Amniotic stem cell (primary cell): Measurements from ENCODE around the gene OBSCN.

Experiments
- DNase-seq: peaks from one replicate; lab custom pipeline; 2025; lab: John Stamatoyannopoulos, UW

Gene OBSCN

GRCh38 chr1:228405979-228406228 lies 198.1 kb downstream of the OBSCN start:
- no peak for DNase-seq

- no peak for DNase-seq
Observed at GRCh38 chr1:228407106-228408040, 199.5 kb downstream of the OBSCN start.

- no peak for DNase-seq
Observed at GRCh38 chr1:228408041-228408868, 200.4 kb downstream of the OBSCN start.

- DNase-seq, result no peak
Observed at GRCh38 chr1:228408869-228409805, 201.3 kb downstream of the OBSCN start.

DNA sequence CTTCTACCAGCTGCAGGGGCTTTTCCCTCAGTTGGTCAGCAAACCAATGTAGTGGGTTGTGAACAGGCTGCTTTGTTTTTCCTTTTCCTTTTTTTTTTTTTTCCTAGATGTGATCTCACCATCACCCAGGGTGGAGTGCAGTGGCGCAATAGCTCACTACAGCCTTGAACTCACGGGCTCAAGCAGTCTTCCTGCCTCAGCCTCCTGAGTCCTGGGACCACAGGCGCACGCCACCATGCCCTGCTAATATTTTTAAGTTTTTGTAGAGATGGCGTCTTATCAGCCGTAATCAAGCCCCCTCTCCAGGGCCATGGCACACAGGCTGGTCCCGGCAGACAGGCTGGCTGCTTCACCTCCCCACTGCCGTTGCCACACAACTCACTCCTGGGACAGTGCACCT lies 202.2 kb downstream of the OBSCN start:
- DNase-seq, result no peak

DNA sequence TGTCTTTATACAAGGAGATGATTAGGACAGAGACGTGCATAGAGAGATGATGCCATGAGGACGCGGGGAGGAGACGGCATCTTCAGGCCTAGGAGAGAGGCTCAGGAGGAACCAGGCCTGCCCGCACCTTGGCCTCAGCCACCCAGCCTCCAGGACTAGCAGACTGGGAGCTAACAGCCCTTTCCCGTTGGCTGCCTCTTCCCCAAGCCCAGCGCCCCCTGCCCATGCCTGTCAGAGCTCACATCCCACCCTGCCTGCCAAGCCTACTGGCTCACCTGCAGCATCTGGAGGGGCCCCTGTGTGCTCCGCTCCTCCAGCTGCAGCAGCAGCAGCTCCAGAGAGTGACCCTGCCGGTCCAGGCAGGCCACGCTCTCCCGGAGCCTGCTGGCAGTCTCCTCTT lies 202.8 kb downstream of the OBSCN start:
- no peak for DNase-seq

DNA sequence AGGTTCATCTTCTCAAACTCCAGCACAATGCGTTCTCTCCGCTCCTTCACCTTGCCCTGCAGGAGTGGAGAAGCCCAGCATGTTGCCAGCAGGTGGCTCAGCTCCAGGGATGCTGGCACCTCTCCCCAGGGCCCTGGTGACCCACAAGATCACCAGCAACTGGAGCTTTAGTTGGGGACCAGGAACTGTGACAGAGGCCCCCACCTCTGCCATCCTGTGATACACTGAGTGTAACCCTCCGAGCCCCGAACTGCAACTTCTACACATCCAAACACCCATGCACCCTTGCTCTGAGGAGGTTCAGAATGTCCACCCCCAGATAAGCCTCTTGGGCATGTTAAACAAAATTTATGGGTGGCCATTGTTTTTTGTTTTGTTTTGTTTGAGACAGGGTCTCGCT lies 203.3 kb downstream of the OBSCN start:
- DNase-seq, result no peak

DNA sequence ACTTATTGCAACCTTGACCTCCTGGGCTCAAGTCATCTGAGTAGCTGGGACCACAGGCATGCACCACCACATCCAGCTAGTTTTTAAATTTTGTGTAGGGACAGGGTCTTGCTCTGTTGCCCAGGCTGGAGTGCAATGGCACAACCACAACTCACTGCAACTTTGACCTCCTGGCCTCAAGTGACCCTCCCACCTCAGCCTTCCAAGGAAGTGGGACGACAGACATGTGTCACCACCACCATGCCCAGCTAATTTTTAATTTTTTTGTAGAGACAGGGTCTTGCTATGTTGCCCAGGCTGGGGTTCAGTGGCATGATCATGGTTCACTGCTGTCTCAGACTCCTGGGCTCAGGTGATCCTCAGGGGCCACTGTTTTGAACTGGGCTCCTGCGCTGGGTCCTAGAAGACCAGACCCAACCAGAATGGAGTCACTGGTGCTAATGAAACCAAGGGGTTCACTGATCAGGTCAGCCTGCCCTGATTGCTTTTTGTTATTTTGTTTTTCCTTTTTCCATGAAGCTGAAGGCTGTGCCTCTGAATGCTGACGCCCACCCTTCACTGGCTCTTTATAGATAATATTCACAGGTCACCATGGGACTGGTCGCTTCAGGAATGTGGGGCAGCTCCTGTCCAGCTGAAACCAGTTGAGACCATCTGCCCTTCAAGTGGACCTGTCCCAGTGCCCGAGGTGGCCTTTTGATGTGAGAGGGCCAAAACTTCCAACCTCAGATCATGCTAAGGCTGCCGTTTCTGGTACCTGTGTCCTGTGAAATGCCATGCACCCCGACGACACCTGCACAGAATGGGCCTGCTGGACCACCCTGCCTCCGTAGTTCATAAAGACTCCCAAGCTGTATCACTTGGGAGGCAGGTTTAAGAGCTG lies 203.9 kb downstream of the OBSCN start:
- DNase-seq, result no peak

GRCh38 chr1:228413241-228414010 lies 205.6 kb downstream of the OBSCN start:
- DNase-seq, result no peak

DNA sequence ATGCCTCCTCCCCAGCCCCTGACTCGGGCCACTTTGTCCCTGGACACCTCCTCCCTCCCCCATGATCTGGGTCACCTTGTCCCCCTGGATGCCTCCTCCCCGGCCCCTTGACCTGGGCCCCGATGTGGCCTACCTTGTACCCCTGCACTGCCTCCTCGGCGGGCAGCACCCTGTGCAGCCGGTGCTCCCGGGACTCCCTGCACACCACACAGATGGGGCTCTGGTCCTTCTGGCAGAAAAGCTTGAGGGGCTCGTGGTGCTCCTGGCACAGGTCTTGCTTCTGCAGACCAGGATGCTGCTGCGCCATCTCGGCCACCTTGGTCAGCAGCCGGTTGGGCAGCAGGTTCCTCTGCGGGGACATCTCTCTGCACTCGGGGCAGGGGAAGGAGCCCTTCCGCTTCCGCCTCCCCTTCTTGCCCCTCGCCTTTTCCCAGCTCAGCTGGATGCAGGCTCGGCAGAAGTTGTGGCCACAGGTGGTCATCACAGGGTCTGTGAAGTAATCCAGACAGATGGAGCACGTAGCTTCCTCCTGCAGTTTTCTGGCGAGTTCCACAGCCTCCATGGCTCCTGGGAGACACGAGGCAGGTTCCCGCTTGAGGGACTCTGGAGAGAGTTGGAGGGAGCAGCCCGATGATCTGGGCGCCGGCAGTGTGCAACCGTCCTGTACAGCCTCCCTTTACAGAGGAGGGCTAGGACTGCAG lies 206.8 kb downstream of the OBSCN start:
- DNase-seq, result no peak

DNA sequence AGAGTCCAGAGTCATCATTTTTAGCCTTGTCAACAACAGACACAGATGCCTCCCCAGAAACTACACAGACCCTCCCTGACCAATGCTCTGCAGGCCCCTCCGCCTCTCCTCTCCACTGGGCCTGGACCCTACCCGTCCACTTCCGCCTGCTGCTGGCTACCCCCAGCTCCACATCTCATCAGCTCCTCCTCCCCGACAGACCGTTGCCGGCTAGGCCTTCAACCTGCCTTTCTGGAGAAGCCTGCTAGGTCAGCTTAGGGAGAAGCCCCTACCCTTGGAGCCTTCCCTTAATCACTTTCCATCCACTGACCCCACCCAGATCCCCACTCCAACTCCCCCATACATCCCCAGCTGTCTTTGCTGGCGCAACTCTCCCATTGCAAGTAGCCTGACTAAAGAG lies 207.4 kb downstream of the OBSCN start:
- no peak for DNase-seq

DNA sequence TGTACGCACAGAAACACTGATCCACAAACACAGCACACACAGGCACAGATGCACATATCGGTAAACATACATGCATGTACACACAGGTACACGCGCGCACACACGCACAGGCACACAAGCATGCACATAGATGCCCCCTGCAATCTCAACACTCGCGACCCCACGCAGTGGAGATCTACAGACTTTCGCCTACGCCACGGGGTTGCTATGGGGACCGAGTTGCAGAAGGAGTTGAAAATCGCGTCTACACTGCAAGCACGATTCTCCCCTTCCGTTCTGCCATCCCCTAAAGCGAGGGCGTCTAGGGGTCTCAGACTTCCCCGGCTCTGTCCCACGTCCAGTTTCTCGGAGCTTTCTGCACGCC lies 208.0 kb downstream of the OBSCN start:
- no peak for DNase-seq

DNA sequence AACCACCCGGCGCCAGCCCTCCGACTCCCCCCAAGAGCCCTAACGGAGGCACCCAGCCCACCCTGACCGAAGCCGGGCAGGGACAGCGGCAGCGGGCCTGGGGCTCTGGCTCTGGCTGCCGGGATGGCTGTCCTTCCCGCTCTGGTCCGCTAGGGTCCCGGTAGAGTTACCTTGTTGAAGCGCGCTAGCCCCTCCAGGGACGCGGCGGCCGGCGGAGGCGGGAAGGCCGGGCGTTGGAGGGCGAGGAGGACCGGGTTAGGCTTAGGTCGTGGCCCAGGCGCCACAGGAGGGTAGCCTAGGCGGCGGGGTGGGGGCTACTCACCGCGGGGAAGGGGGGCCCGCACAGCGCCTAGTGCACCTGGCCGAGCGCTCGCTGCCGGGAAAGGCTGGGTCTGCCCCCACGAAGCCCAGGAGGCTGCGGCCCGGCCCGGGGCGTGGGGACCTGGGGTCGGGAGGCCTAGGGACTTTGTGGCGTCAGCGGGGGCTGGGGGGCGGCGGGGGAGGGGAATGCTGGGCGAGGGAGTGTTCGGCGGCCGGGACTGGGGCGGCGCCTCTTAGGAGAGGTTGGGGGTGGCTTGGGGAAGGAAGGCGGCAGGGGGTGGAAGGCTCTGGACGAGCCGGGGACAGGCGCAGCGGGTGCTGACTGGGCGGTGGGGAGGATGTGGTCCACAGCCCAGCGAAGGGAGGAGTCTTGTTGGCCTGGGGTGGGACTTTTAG lies 208.5 kb downstream of the OBSCN start, which contains the start of gene TRIM17:
Gene TRIM17, minus strand, starts transcription at position 645 of the 717 bp plus-strand sequence. CDS start 1,789 bp downstream, outside the sequence.
- no peak for DNase-seq

GRCh38 chr1:228417061-228417460 lies 209.2 kb downstream of the OBSCN start:
- no peak for DNase-seq

DNA sequence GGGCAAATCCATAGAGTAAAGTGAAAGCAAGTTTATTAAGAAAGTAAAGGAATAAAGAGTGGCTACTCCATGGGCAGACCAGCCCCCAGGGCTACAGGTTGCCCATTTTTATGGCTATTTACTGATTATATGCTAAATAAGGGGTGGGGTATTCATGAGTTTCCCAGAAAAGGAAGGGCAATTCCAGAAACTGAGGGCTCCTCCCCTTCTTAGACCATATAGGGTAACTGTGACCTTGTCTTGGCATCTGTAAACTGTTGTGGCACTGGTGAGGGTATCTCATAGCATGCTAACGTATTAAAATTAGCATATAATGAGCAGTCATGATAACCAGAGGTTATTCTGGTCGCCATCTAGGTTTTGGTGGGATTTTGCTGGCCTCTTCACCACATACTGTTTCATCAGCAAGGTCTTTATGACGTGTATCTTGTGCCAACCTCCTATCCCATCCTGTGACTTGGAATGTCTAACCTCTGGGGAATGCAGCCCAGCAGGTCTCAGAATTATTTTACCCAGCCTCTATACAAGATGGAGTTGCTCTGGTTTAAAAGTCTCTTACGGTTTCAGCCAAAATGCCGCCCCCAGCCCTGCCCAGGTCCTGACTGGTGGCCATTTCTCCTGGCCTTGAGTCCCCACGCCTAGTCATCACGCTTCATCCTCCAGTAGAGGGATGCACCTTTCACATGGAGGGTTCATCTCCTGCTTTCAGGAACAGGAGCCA lies 209.8 kb downstream of the OBSCN start:
- no peak for DNase-seq

DNA sequence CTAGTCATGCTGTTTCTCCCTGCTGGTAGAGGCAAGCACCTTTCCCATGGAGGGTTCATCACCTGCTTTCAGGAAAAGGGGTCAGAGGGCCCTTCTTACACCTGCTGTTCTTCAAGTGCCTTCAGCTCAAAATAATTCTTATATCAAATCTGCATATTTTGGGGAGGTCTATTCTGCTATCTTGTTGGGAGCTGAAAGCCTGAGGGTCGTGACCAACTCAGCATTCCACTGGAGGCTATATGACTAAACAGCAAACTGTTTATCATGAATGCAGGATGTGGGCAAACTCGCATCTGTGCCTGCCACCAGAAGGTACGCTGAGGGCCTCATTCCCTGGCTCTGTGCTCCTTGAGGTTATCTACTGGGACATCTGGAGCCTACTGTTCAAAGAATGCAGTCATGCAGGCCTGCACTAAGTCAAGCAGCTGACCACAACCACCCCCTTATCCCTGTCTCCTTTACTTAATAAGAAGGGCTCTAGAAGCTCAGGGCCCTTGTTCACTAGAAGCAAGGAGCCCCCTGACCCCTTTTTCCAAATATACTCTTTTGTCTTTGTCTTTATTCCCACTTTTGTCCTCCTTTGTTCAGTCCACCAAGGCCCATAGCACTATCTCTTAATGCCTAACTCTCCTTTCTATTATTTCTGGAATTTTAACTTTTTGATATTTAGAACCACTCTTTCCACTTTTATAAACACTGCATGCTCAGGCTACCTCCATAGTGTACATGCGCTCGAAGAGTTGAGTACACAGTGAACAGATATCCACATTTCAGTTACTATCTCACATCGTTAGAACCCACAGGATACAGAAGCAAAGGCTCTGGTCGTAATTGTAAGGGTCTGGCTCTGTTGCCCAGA lies 213.4 kb downstream of the OBSCN start:
- no peak for DNase-seq

- no peak for DNase-seq
Observed at GRCh38 chr1:228423404-228424053, 215.7 kb downstream of the OBSCN start.
